ENCODE results near the gene LCK. TPM values are rescaled to one million over a fixed set of nuclear protein-coding genes. Genes with fewer than 3 reads are reported as not detected.
A peak's percentile ranks its signal among the peaks of the same experiment; 100 is the strongest.

Gene LCK
- total RNA-seq, 2 experiments from 2014 or later = 289 to 292 TPM

GRCh38 chr1:32208891-32209328 is 42.2 kb upstream of the LCK start, which contains the start of gene DCDC2B:
Gene DCDC2B, plus strand, starts transcription at chr1:32209089. Its CDS starts 5 bp downstream, at chr1:32209094.
- Mint-ChIP-seq H3K4me3 (no peak within 1 kb of the TSS), H3K4me1 (ENCODE audit: low read depth) (peaks cover 15% of the 10 kb centered on the region), H3K27me3 (no peaks in the 10 kb centered on the region), H3K27ac (no peak within 1 kb of the TSS), H3K36me3 (ENCODE audit: low read depth) (peaks cover 18% of the 10 kb centered on the region), H3K9me3 (no peaks in the 10 kb centered on the region)
- ATAC-seq (no peak), DNase-seq (no peak)
- no peak for TF ChIP-seq CTCF (IDR thresholded peaks at IDR 0.05)
- intact Hi-C loops (cut with micrococcal nuclease) = no loop called here
- ChIA-PET CTCF (interaction anchor here (0.7 to 1.9 kb wide), 3 partner anchors 9 to 205 kb away, joined by 3 to 4 read pairs (median 3); no protein-coding TSS in a partner anchor), POLR2A (interaction anchor here (1.2 to 4.1 kb wide), 2 partner anchors 8 to 12 kb away, joined by 3 to 35 read pairs; partner anchors contain the start of gene CCDC28B)

- CTCF ChIA-PET = interaction anchor here (0.7 to 4.3 kb wide), 48 partner anchors 9 to 257 kb away, joined by 3 to 44 read pairs (median 5); partner anchors contain the start of genes CCDC28B, HDAC1, IQCC and LCK
Measured at GRCh38 chr1:32215629-32216480, 35.2 kb upstream of the LCK start.

GRCh38 chr1:32216566-32216965 is 34.5 kb upstream of the LCK start:
- Mint-ChIP-seq H3K27ac (no peak overlapping the region), H3K36me3 (ENCODE audit: low read depth) (no peaks in the 10 kb centered on the region)
- intact Hi-C loops (cut with micrococcal nuclease) = no loop called here

More at GRCh38 chr1:32215629-32216480, 35.2 kb upstream of the LCK start:
- Mint-ChIP-seq H3K36me3 (ENCODE audit: low read depth) (no peaks in the 10 kb centered on the region), H3K27ac (no peak overlapping the region), H3K4me3 (no peak overlapping the region), H3K27me3 (no peaks in the 10 kb centered on the region), H3K4me1 (ENCODE audit: low read depth) (peaks cover 11% of the 10 kb centered on the region), H3K9me3 (no peaks in the 10 kb centered on the region)
- DNase-seq (peak; percentile 69), ATAC-seq (peak; percentile 97)
- peak; percentile 91 for TF ChIP-seq CTCF (IDR thresholded peaks at IDR 0.05)
- intact Hi-C loops (cut with micrococcal nuclease) = no loop called here
- POLR2A ChIA-PET = interaction anchor here (0.7 to 1.9 kb wide), 13 partner anchors 9 to 161 kb away, joined by 3 to 9 read pairs (median 3); partner anchors contain the start of genes HDAC1, IQCC and LCK

GRCh38 chr1:32219022-32219421 is 32.0 kb upstream of the LCK start:
- H3K36me3 Mint-ChIP-seq (ENCODE audit: low read depth) = peaks cover 14% of the 10 kb centered on the region
- H3K4me3 Mint-ChIP-seq = no peak overlapping the region
- ATAC-seq = no peak
- H3K27me3 Mint-ChIP-seq = no peaks in the 10 kb centered on the region
- H3K4me1 Mint-ChIP-seq (ENCODE audit: low read depth) = peaks cover 22% of the 10 kb centered on the region
- no peak for DNase-seq
- H3K27ac Mint-ChIP-seq = no peak overlapping the region
- intact Hi-C loops (cut with micrococcal nuclease) = no loop called here
- ChIA-PET CTCF (no interaction called here), POLR2A (interaction anchor here (2.8 kb wide), 1 partner anchor 13 kb away, joined by 9 read pairs; the partner anchor contains the start of gene IQCC)
- H3K9me3 Mint-ChIP-seq = no peaks in the 10 kb centered on the region
- no peak for TF ChIP-seq CTCF (IDR thresholded peaks at IDR 0.05)

More at GRCh38 chr1:32216566-32216965, 34.5 kb upstream of the LCK start:
- no peak for DNase-seq
- no peaks in the 10 kb centered on the region for H3K9me3 Mint-ChIP-seq
- H3K4me1 Mint-ChIP-seq (ENCODE audit: low read depth) = peaks cover 18% of the 10 kb centered on the region
- ChIA-PET CTCF (interaction anchor here (0.8 to 4.3 kb wide), 35 partner anchors 8 to 231 kb away, joined by 3 to 44 read pairs (median 8); partner anchors contain the start of genes CCDC28B, HDAC1, IQCC and LCK), POLR2A (interaction anchor here (0.8 to 1.9 kb wide), 9 partner anchors 9 to 161 kb away, joined by 3 to 9 read pairs (median 4); partner anchors contain the start of genes IQCC and LCK)
- H3K27me3 Mint-ChIP-seq = no peaks in the 10 kb centered on the region
- H3K4me3 Mint-ChIP-seq = no peak overlapping the region
- no peak for ATAC-seq
- TF ChIP-seq CTCF (IDR thresholded peaks at IDR 0.05) = no peak
